HepG2 (cell line): ENCODE data around the gene RAD54L2. TPM values are rescaled to one million over a fixed set of nuclear protein-coding genes. Genes with fewer than 3 reads are reported as not detected.

ENCODE experiments used
- BCL3 ChIP-seq: sonication (generic); formaldehyde crosslinking; IDR thresholded peaks from 2 replicates; pipeline ENCODE4 v1.5.1; 2020; ENCODE audit warnings: mild to moderate bottlenecking, missing genetic modification reagents, moderate library complexity
- CHCHD3 ChIP-seq: sonication (generic); formaldehyde crosslinking; IDR thresholded peaks from 2 replicates; pipeline ENCODE4 v1.8.0; 2022; ENCODE audit warnings: mild to moderate bottlenecking, missing genetic modification reagents, moderate library complexity
- DR1 ChIP-seq: sonication (generic); formaldehyde crosslinking; IDR thresholded peaks from 2 replicates; pipeline ENCODE4 v1.8.0; 2021; ENCODE audit warnings: mild to moderate bottlenecking, missing genetic modification reagents, inconsistent platforms
- ERF ChIP-seq: IDR thresholded peaks from 2 replicates; pipeline ENCODE4 v1.6.1; 2018; ENCODE audit warnings: missing biosample characterization, missing genetic modification reagents
- GABPA ChIP-seq, 2 experiments: IDR thresholded peaks; 2 replicates each; pipeline ENCODE4 v1.6.1; 2011 to 2016; ENCODE audit warnings: low read depth in 2 of 2, low read length in 1 of 2, missing biosample characterization in 1 of 2, missing genetic modification characterization in 1 of 2
- HOXD1 ChIP-seq: sonication (generic); formaldehyde crosslinking; IDR thresholded peaks from 2 replicates; pipeline ENCODE4 v1.5.0; 2020; ENCODE audit warnings: missing genetic modification reagents
- IRX3 ChIP-seq: sonication (generic); formaldehyde crosslinking; IDR thresholded peaks from 2 replicates; pipeline ENCODE4 v1.8.1; 2023; ENCODE audit warnings: mild to moderate bottlenecking, low read depth, missing genetic modification reagents, borderline replicate concordance
- MLLT10 ChIP-seq: sonication (generic); formaldehyde crosslinking; IDR thresholded peaks from 2 replicates; pipeline ENCODE4 v1.4.0; 2020; ENCODE audit warnings: missing genetic modification reagents
- NFRKB ChIP-seq: fragments of 450-650 bp; IDR thresholded peaks from 2 replicates; pipeline ENCODE4 v1.6.1; 2017
- NFYC ChIP-seq: IDR thresholded peaks from 2 replicates; pipeline ENCODE4 v1.6.1; 2016; ENCODE audit warnings: missing genetic modification reagents, missing compliant biosample characterization
- REXO4 ChIP-seq: sonication (generic); formaldehyde crosslinking; IDR thresholded peaks from 2 replicates; pipeline ENCODE4 v1.8.0; 2022; ENCODE audit warnings: missing genetic modification reagents, mild to moderate bottlenecking, borderline replicate concordance
- SMARCE1 ChIP-seq: fragments of 450-650 bp; IDR thresholded peaks from 2 replicates; pipeline ENCODE4 v1.6.1; 2017; ENCODE audit warnings: borderline replicate concordance
- SNAPC2 ChIP-seq: sonication (generic); formaldehyde crosslinking; IDR thresholded peaks from 2 replicates; pipeline ENCODE4 v1.8.1; 2022; ENCODE audit warnings: mild to moderate bottlenecking, missing genetic modification reagents
- SP1 ChIP-seq, 2 experiments: fragments of 450-650 bp in 1 of 2; sonication (generic) in 1 of 2; formaldehyde crosslinking in 1 of 2; IDR thresholded peaks; 2 replicates each; pipeline versions ENCODE4 v1.4.0 to v1.6.1; 2016 to 2020; ENCODE audit warnings: missing genetic modification reagents in 1 of 2
- XRCC5 ChIP-seq: fragments of 200-400 bp; formaldehyde crosslinking; optimal IDR thresholded peaks from 2 replicates; pipeline ENCODE3; 2017; ENCODE audit warnings: mild to moderate bottlenecking, low read length
- ZNF180 ChIP-seq: sonication (generic); formaldehyde crosslinking; IDR thresholded peaks from 2 replicates; pipeline ENCODE4 v1.4.0; 2020; ENCODE audit warnings: low read depth, missing genetic modification reagents, borderline replicate concordance
- ZNF333 ChIP-seq: sonication (generic); formaldehyde crosslinking; IDR thresholded peaks from 2 replicates; pipeline ENCODE4 v1.4.0; 2020; ENCODE audit warnings: mild to moderate bottlenecking, missing genetic modification reagents, borderline replicate concordance
- ZNF335 ChIP-seq: sonication (generic); formaldehyde crosslinking; IDR thresholded peaks from 2 replicates; pipeline ENCODE4 v1.4.0; 2020; ENCODE audit warnings: missing genetic modification reagents
- ZNF382 ChIP-seq: sonication (generic); formaldehyde crosslinking; IDR thresholded peaks from 2 replicates; pipeline ENCODE4 v1.5.0; 2020; ENCODE audit warnings: missing genetic modification reagents, mild to moderate bottlenecking, borderline replicate concordance
- ZNF547 ChIP-seq: sonication (generic); formaldehyde crosslinking; IDR thresholded peaks from 2 replicates; pipeline ENCODE4 v1.5.1; 2020; ENCODE audit warnings: mild to moderate bottlenecking, missing genetic modification reagents
- polyA plus RNA-seq, 8 experiments: library from polyadenylated mRNA; depleted of rRNA in 3 of 8; stranded (reverse) in 7 of 8; unstranded in 1 of 8; fragments of >200 nt; fragmentation: Illumina TruSeq in 4 of 8; extraction: Trizol in 4 of 8; gene quantifications; 2 replicates each; pipeline versions ENCODE4 v1.2.1 to v1.2.3, GENCODE V29; 2011 to 2016; ENCODE audit warnings: low read depth in 4 of 8, missing spikeins in 1 of 8, mixed read lengths in 1 of 8; ENCODE audit not compliant: insufficient read depth in 1 of 8
- total RNA-seq, 5 experiments: library from RNA; depleted of rRNA; stranded (reverse); fragments of >200 nt; fragmentation: Illumina TruSeq; extraction: Trizol; gene quantifications; 2 replicates each; pipeline ENCODE4 v1.2.3, GENCODE V29; 2016; ENCODE audit warnings: low read depth in 1 of 5
- TF ChIP-seq, protein P1 (sequence below): sonication (generic); formaldehyde crosslinking; IDR thresholded peaks from 2 replicates; pipeline ENCODE4 v1.4.0; 2020; ENCODE audit warnings: missing genetic modification reagents
- TF ChIP-seq, protein P2 (sequence below): IDR thresholded peaks from 2 replicates; pipeline ENCODE4 v1.6.1; 2016; ENCODE audit warnings: missing biosample characterization, missing genetic modification reagents, low read depth
- TF ChIP-seq, protein P3 (sequence below): sonication (generic); formaldehyde crosslinking; IDR thresholded peaks from 2 replicates; pipeline ENCODE4 v1.4.0; 2020; ENCODE audit warnings: missing genetic modification reagents, low read depth, mild to moderate bottlenecking, borderline replicate concordance

Gene RAD54L2
- total and polyA plus RNA-seq, 2 of the 13 experiments (the other 11 are each of a cell fraction or from before 2014, with no cell fraction given), result 5.5 to 14.8 TPM

GRCh38 chr3:51538459-51539290 lies at the start of gene RAD54L2 (continued):
- TF ChIP-seq, protein P1, sequence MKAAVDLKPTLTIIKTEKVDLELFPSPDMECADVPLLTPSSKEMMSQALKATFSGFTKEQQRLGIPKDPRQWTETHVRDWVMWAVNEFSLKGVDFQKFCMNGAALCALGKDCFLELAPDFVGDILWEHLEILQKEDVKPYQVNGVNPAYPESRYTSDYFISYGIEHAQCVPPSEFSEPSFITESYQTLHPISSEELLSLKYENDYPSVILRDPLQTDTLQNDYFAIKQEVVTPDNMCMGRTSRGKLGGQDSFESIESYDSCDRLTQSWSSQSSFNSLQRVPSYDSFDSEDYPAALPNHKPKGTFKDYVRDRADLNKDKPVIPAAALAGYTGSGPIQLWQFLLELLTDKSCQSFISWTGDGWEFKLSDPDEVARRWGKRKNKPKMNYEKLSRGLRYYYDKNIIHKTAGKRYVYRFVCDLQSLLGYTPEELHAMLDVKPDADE, result 0 out of 2 replicates have a peak, but pooled peaks have one; percentile 55
- TF ChIP-seq GABPA (IDR thresholded peaks at IDR 0.05; ENCODE audit: low read depth, low read length), result peak; percentile 92
- TF ChIP-seq GABPA (CRISPR knock-in tag; IDR thresholded peaks at IDR 0.05; ENCODE audit: low read depth), result peak; percentile 88
- TF ChIP-seq, protein P2, sequence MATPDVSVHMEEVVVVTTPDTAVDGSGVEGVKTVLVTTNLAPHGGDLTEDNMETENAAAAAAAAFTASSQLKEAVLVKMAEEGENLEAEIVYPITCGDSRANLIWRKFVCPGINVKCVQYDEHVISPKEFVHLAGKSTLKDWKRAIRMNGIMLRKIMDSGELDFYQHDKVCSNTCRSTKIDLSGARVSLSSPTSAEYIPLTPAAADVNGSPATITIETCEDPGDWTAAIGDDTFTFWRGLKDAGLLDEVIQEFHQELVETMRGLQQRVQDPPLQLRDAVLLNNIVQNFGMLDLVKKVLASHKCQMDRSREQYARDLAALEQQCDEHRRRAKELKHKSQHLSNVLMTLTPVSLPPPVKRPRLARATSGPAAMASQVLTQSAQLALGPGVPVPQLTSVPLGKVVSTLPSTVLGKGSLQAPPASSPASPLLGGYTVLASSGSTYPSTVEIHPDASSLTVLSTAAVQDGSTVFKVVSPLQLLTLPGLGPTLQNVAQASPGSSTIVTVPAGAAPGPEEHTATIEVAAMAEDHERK (CRISPR knock-in tag), result no peak; the same call in 1 of the 2 replicates
- no peak for TF ChIP-seq CHCHD3
- peak; percentile 99 for TF ChIP-seq XRCC5
- peak; percentile 79; the same call in 1 of the 2 replicates for TF ChIP-seq BCL3
- TF ChIP-seq DR1 (CRISPR knock-in tag), result peak; percentile 73; the same call in 1 of the 2 replicates
- peak; percentile 45; the same call in 1 of the 2 replicates for TF ChIP-seq NFYC (CRISPR knock-in tag)
- TF ChIP-seq ZNF382 (CRISPR knock-in tag), result no peak
- TF ChIP-seq SNAPC2, result peak; percentile 29; the same call in 1 of the 2 replicates
- peak; percentile 49; the same call in 1 of the 2 replicates for TF ChIP-seq REXO4 (CRISPR knock-in tag)
- TF ChIP-seq ZNF180 (CRISPR knock-in tag), result no peak
- peak; percentile 95 for TF ChIP-seq HOXD1 (CRISPR knock-in tag)
- TF ChIP-seq ZNF547, result peak; percentile 76
- peak; percentile 65; the same call in 1 of the 2 replicates for TF ChIP-seq ZNF333 (CRISPR knock-in tag)
- TF ChIP-seq MLLT10 (CRISPR knock-in tag), result no peak
- peak; percentile 89; the same call in 1 of the 2 replicates for TF ChIP-seq IRX3 (CRISPR knock-in tag)
- peak; percentile 79 for TF ChIP-seq ZNF335 (CRISPR knock-in tag)
- no peak for TF ChIP-seq NFRKB
- TF ChIP-seq SMARCE1, result no peak
- TF ChIP-seq, protein P3, sequence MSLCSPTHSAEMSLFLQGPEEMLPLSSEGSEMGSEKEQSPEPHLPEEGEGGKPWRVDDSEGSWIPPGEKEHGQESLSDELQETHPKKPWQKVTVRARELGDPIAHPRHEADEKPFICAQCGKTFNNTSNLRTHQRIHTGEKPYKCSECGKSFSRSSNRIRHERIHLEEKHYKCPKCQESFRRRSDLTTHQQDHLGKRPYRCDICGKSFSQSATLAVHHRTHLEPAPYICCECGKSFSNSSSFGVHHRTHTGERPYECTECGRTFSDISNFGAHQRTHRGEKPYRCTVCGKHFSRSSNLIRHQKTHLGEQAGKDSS (CRISPR knock-in tag), result peak; percentile 96
- TF ChIP-seq SP1 (IDR thresholded peaks at IDR 0.05), result no peak
- TF ChIP-seq SP1 (CRISPR knock-in tag; IDR thresholded peaks at IDR 0.05), result peak; percentile 94
- TF ChIP-seq ERF, result peak; percentile 89
